HG03520 (cell line): ENCODE data around the gene KIF20B.
"Not testable (repeated sequence)": the region's sequence is repeated elsewhere in the genome, so short reads cannot be mapped to it uniquely, and the experiment has no call there.

Experiments used
- ATAC-seq: cut with Tn5 transposase; IDR thresholded peaks from one replicate; pipeline ENCODE4 v1.9.1; 2021; ENCODE audit warnings: mild to moderate bottlenecking, moderate library complexity; ENCODE audit not compliant: unreplicated experiment

Gene KIF20B

GRCh38 chr10:89763671-89764070, 62.3 kb downstream of the KIF20B start:
- ATAC-seq: not testable (repeated sequence)

DNA sequence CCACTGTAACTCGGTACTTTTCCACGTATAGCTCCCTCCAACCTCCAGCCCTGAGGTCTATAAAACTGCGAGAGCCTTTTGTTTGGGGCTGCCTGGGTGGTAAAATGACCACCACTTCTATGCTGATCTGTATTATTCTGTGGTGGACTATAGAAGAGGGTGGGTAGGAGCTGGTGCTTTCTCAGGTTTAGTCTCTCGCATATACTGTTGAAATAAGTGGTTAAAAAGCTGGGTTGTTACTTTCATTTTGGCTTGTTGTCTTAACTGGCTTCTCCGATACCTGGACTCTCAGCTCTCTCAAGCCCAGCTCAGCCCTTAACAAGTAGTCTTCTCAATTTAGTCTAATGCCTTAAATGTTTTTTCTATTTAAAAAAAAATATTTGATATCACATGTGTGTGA, 70.3 kb downstream of the KIF20B start:
- no peak for ATAC-seq

DNA sequence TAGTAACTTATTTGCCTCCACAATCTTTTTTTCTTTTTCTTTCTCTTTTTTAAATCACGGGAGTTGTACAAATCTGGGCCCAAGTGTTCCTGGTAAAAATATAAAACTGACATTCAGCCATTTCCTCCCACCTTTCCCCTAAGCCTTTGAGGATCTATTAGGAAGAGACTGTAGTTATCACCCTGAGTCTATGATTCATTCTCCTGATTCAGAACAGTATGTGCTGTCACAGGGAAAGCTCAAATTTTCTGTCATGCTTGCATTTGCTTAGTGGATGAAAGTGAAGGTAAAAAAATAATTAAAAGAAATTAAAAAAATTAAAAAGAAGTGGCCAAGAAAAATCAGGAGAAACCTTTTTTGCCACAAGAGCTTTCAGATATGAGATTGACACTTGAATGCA, 71.7 kb downstream of the KIF20B start:
- ATAC-seq: no peak

DNA sequence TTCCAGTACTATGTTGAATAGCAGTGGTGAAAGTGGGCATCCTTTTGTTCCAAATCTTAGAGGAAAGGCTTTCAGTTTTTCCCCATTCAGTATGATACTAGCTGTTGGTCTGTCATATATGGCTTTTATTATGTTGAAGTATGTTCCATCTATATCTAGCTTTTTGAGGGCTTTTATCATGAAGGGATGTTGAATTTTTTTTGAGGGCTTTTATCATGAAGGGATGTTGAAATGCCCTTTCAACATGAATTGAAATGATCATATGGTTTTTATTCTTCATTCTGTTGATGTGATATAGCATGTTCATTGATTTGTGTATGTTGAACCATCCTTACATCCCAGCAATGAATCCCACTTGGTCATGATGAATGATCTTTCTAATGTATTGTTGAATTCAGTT, 75.3 kb downstream of the KIF20B start:
- ATAC-seq: no peak

GRCh38 chr10:89782470-89782869, 81.1 kb downstream of the KIF20B start:
- no peak for ATAC-seq

GRCh38 chr10:89783406-89783805, 82.0 kb downstream of the KIF20B start:
- no peak for ATAC-seq

DNA sequence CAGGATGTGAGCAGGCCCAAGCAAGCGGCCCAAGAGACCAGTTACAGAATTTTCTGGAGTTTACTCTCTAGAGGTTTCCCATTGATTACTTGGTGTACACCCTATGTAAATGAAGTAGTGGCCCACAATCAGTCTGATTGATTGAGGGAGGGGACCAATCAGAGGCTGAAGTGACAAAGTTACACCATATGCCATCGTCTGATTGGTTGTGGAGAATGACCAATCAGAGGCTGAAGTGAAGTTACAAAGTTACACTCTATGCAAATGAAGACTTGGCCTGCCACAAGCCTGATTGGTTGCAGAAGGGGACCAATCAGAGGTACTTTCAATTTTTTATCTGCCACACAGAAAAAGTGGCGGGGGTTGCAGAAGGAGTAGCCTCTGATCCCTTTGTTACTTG, 83.7 kb downstream of the KIF20B start:
- no peak for ATAC-seq

DNA sequence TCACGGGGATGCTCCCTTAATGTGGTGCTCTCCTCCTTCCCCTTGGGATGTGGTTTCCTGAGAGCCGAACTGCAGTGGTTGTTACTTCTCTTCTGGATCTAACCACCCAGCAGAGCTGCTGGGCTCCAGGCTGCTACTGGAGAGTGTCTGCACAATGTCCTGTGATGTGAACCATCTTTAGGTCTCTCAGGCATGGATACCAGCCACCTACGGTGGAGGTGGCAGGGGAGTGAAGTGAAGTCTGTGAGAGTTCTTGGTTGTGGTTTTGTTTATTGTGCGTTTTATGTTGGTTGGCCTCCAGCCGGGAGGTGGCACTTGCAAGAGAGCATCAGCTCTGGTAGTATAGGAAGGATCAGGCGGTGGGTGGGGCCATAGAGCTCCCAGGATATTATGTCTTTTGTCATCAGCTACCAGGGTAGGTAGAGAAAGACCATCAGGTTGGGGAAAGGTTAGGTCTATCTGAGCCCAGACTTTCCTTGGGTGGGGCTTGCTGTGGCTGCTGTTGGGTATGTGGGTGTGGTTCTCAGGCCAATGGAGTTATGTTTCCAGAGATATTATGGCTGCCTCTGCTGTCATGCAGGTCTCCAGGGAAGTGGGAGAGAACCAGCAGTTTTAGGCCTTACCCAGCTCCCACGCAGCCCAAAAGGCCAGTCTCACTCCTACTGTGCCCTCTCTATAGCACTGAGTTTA, 87.9 kb downstream of the KIF20B start:
- no peak for ATAC-seq

GRCh38 chr10:89792187-89792586, 90.8 kb downstream of the KIF20B start:
- ATAC-seq: no peak

GRCh38 chr10:89793649-89794254, 92.4 kb downstream of the KIF20B start:
- no peak for ATAC-seq

DNA sequence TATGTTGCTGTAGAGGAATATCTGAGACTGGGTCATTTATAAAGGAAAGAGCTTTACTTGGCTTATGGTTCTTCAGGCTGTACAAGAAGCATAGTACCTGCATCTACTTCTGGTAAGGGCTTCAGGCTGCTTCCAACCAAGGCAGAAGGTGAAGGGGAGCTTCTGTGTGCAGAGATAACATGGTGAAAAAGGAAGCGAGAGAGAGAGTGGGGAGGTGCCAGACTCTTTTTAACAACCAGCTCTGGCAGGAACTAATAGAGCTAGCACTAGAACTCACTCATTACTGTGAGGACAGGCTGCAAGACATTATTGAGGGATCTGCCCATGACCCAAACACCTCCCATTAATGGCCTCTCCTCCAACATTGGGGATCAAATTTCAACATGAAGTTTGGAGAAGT, 94.5 kb downstream of the KIF20B start:
- ATAC-seq: no peak

GRCh38 chr10:89798092-89798491, 96.7 kb downstream of the KIF20B start:
- no peak for ATAC-seq

DNA sequence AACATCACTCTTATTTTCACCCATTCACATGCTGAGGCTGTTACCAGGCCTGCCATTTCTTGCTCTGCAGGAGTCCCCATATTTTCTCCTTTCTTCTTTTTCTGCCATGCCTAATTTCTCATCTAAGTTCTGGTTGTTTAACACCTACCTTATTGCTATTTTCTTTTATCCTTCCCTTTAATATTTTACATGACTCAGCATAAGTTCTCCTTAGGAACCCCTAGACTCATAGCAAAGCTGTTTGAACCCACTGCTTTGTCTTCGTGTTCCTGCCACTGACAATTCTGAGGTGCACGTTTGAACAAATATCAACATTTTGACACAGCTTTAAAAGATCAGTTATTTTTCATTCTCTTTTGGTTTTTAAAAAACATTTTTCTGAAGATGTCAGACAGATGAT, 98.2 kb downstream of the KIF20B start:
- ATAC-seq: no peak

DNA sequence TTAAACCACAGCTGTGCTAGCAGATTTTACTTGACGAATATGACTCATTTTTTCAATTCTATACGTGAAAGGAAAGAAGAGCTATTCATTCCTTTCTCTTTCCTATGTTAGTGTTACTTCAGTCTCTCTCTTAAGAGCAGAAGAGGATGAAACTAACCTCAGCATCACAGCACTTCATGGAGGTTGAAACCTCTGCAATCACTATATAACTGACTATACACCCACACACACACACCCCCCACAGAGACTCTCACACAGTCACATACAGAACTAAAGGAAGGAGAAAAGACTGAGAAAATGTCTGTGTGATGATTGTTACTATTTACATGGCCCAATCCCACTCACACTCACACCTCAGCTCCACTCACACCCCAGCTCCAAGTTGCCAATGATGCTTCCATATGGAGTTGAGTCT, 104.2 kb downstream of the KIF20B start:
- peak; percentile 93 for ATAC-seq

- no peak for ATAC-seq
These were observed 107.5 kb downstream of the KIF20B start for GRCh38 chr10:89808842-89809241.

- no peak for ATAC-seq
These were observed 108.4 kb downstream of the KIF20B start for GRCh38 chr10:89809766-89810165.

- no peak for ATAC-seq
These were observed 109.6 kb downstream of the KIF20B start for GRCh38 chr10:89810908-89811525.

GRCh38 chr10:89813546-89813945, 112.2 kb downstream of the KIF20B start:
- no peak for ATAC-seq

DNA sequence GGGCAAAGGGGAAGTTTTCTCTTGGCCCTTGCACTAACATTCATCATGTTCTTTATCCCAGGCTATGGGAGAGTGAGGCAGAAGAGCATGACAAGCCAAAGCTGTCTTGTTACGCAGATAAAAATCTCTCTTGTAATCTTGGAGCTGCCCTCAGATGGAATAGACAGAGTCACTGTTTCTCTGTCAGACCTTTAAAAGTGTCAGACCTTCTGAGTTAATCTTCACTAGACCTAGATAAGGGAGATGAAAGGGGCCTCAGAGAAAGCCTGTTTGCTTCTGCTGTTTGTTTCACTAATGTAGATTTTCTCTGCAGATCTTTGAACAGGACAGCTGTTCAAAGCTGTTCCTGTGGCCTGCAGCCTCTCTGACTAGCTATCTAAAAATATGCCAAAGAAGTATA, 112.9 kb downstream of the KIF20B start:
- ATAC-seq: no peak

- no peak for ATAC-seq
These were observed 113.9 kb downstream of the KIF20B start for GRCh38 chr10:89815049-89815853.

DNA sequence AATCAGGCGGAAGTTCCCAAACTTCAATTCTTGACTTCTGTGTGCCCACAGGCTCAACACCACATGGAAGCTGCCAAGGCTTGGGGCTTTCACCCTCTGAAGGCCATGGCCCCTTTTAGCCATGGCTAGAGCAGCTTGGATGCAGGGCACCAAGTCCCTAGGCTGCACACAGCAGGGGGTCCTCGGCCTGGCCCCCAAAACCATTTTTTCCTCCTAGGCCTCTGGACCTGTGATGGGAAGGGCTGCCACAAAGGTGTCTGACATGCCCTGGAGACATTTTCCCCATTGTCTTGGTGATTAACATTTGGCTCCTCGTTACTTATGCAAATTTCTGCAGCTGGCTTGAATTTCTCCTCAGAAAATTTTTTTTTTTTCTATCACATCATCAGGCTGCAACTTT, 117.6 kb downstream of the KIF20B start:
- not testable (repeated sequence) for ATAC-seq
